AG04449 (cell line): ENCODE measurements around the gene DLX3.
A peak's percentile ranks its signal among the peaks of the same experiment; 100 is the strongest.

Source experiments
- CTCF ChIA-PET: fragments of 350-600 bp; formaldehyde crosslinking; extraction: SDS; loops from one replicate; lab custom pipeline; 2021; ENCODE audit warnings: antibody characterized with exemption; lab: Yijun Ruan, JAX
- POLR2A ChIA-PET: fragments of 400-600, 350-600 bp; formaldehyde crosslinking; extraction: SDS; loops from one replicate; lab custom pipeline; 2020; ENCODE audit warnings: antibody characterized with exemption, inconsistent platforms; lab: Yijun Ruan, JAX
- DNase-seq: peaks from one replicate; pipeline ENCODE4 v3.0.0-alpha.2; 2010; ENCODE audit warnings: low read depth, low spot score
- H3K4me3 ChIP-seq: 2 replicates; pipeline ENCODE4 v1.5.1; 2011; ENCODE audit warnings: low read depth, mild to moderate bottlenecking, control low read depth, low read length
- CTCF ChIP-seq: IDR thresholded peaks from one replicate; pipeline ENCODE4 v1.5.1; 2011; ENCODE audit warnings: mild to moderate bottlenecking, moderate library complexity, low read length, control low read depth, inconsistent platforms; ENCODE audit not compliant: insufficient read depth; ENCODE audit errors: missing control alignments

The DLX3 gene

GRCh38 chr17:49952209-49952911 lies 42.7 kb downstream of the DLX3 start:
- TF ChIP-seq CTCF, result peak; percentile 86
- CTCF ChIA-PET, result interaction anchor here (0.7 to 4.8 kb wide), 28 partner anchors 10 to 382 kb away, joined by 3 to 93 read pairs (median 6); partner anchors contain the start of genes DLX3 and DLX4
- no peak overlapping the region for H3K4me3 ChIP-seq
- POLR2A ChIA-PET, result no interaction called here
- DNase-seq, result no peak

- CTCF ChIA-PET, result interaction anchor here (0.7 to 4.8 kb wide), 22 partner anchors 11 to 381 kb away, joined by 3 to 93 read pairs (median 7); partner anchors contain the start of gene DLX3
Measured at GRCh38 chr17:49951362-49952082, 43.5 kb downstream of the DLX3 start.

GRCh38 chr17:49949634-49950033 lies 45.4 kb downstream of the DLX3 start:
- no peak overlapping the region for H3K4me3 ChIP-seq
- no peak for DNase-seq
- TF ChIP-seq CTCF, result no peak
- ChIA-PET POLR2A (no interaction called here), CTCF (interaction anchor here (1.2 to 4.8 kb wide), 5 partner anchors 9 to 49 kb away, joined by 3 to 82 read pairs (median 4); no protein-coding TSS in a partner anchor)

More at GRCh38 chr17:49951362-49952082, 43.5 kb downstream of the DLX3 start:
- TF ChIP-seq CTCF, result no peak
- DNase-seq, result no peak
- POLR2A ChIA-PET, result no interaction called here
- no peak overlapping the region for H3K4me3 ChIP-seq

GRCh38 chr17:49946964-49947584 lies 48.0 kb downstream of the DLX3 start:
- no peak overlapping the region for H3K4me3 ChIP-seq
- no peak for TF ChIP-seq CTCF
- DNase-seq, result no peak
- POLR2A ChIA-PET, result no interaction called here
- CTCF ChIA-PET, result no interaction called here

GRCh38 chr17:49946208-49946607 lies 48.8 kb downstream of the DLX3 start:
- ChIA-PET POLR2A (interaction anchor here (0.6 to 0.7 kb wide), 2 partner anchors 13 to 48 kb away, joined by 3 read pairs; no protein-coding TSS in a partner anchor), CTCF (no interaction called here)
- no peak for TF ChIP-seq CTCF
- H3K4me3 ChIP-seq, result no peak overlapping the region
- DNase-seq, result no peak
